ENCODE measurements around the gene GPX4. TPM values are rescaled to one million over a fixed set of nuclear protein-coding genes. Genes with fewer than 3 reads are reported as not detected.

Gene GPX4
- total and polyA plus RNA-seq, 9 of the 15 experiments (the other 6 are each of a cell fraction or from before 2014, with no cell fraction given): 61.4 to 661 (median 349) TPM

- TF ChIP-seq ETS1 (conservative IDR thresholded peaks at IDR 0.05; ENCODE audit: control insufficient read depth, low read depth, low read length) (peak; percentile 85), RUNX1 (IDR thresholded peaks at IDR 0.05; ENCODE audit: low read depth) (no peak), ZBTB34 (CRISPR knock-in tag; IDR thresholded peaks at IDR 0.05) (no peak), ZMIZ1 (IDR thresholded peaks at IDR 0.05; ENCODE audit: low read depth in 2 of 2, low read length in 2 of 2) (0 out of 4 replicates have a peak, but pooled peaks of 1 of the 2 experiments have one; percentile 9), RERE (CRISPR knock-in tag; IDR thresholded peaks at IDR 0.05; ENCODE audit: borderline replicate concordance) (no peak), XRCC5 (IDR thresholded peaks at IDR 0.05; ENCODE audit: low read depth, low read length) (no peak), ZNF143 (CRISPR knock-in tag; IDR thresholded peaks at IDR 0.05) (peak; percentile 98), ZNF224 (CRISPR knock-in tag; IDR thresholded peaks at IDR 0.05) (no peak), PYGO2 (tag; IDR thresholded peaks at IDR 0.05) (no peak), EWSR1 (IDR thresholded peaks at IDR 0.05; ENCODE audit: borderline replicate concordance, low read depth, partially characterized antibody) (no peak), MTA1 (IDR thresholded peaks at IDR 0.05; ENCODE audit: borderline replicate concordance) (peak; percentile 82; the same call in 1 of the 2 replicates), NR2C2 (CRISPR knock-in tag; IDR thresholded peaks at IDR 0.05) (0 out of 2 replicates have a peak, but pooled peaks have one; percentile 31), NR2C2 (tag; IDR thresholded peaks at IDR 0.05) (peak; percentile 71), FIP1L1 (IDR thresholded peaks at IDR 0.05; ENCODE audit: low read depth, low read length, poor library complexity, severe bottlenecking) (peak; percentile 66), PHF20 (IDR thresholded peaks at IDR 0.05; ENCODE audit: partially characterized antibody) (peak; percentile 76)
Measured at GRCh38 chr19:1094978-1095701, 8.7 kb upstream of the GPX4 start, which contains the start of gene POLR2E (continued).
